ENCODE data around the gene TKFC.
"Not testable (repeated sequence)": the region's sequence is repeated elsewhere in the genome, so short reads cannot be mapped to it uniquely, and the experiment has no call there.

TKFC gene

GRCh38 chr11:61369372-61370348 lies 36.6 kb downstream of the TKFC start:
- DNase-seq: no peak

GRCh38 chr11:61370349-61371005 lies 37.4 kb downstream of the TKFC start:
- DNase-seq: no peak

- no peak for DNase-seq
Measured at GRCh38 chr11:61372659-61373420, 39.8 kb downstream of the TKFC start.

GRCh38 chr11:61375761-61376108 lies 42.7 kb downstream of the TKFC start:
- no peak for DNase-seq

- no peak for DNase-seq
Measured at GRCh38 chr11:61377461-61378160, 44.6 kb downstream of the TKFC start.

GRCh38 chr11:61378713-61379313 lies 45.8 kb downstream of the TKFC start:
- DNase-seq: no peak

GRCh38 chr11:61380884-61381283 lies 47.9 kb downstream of the TKFC start:
- no peak for DNase-seq

- not testable (repeated sequence) for DNase-seq
Measured at GRCh38 chr11:61383859-61384258, 50.8 kb downstream of the TKFC start.

GRCh38 chr11:61384271-61385242 lies 51.5 kb downstream of the TKFC start:
- no peak for DNase-seq

GRCh38 chr11:61390161-61390560 lies 57.1 kb downstream of the TKFC start:
- DNase-seq: no peak

- DNase-seq: peak in 1 of 2 donors; percentile 16
Measured at GRCh38 chr11:61392981-61393595, 60.1 kb downstream of the TKFC start.
